Astrocyte (in vitro differentiated cells and primary cell): ENCODE data around the gene CAPZB. TPM values are rescaled to one million over a fixed set of nuclear protein-coding genes. Genes with fewer than 3 reads are reported as not detected.

Experiments used
- DNase-seq: peaks from one replicate; pipeline ENCODE4 v3.0.0-alpha.2; 2010; ENCODE audit warnings: low read depth
- FAIRE-seq: peaks from 2 replicates; lab custom pipeline; 2011; peaks lifted over from hg19 to GRCh38; lab: Jason Lieb, UNC
- H2AFZ ChIP-seq: 2 replicates; pipeline ENCODE4 v1.6.0; 2012; ENCODE audit warnings: low read depth, low read length, inconsistent platforms
- H3K27ac ChIP-seq: 2 replicates; pipeline ENCODE4 v1.5.1; 2011; ENCODE audit warnings: low read depth, low read length, inconsistent platforms
- H3K27me3 ChIP-seq: 2 replicates; pipeline ENCODE4 v1.6.0; 2011; ENCODE audit warnings: low read length, inconsistent platforms; ENCODE audit not compliant: insufficient read depth
- H3K36me3 ChIP-seq: 2 replicates; pipeline ENCODE4 v1.5.1; 2011; ENCODE audit warnings: low read length, inconsistent platforms; ENCODE audit not compliant: insufficient read depth
- H3K4me1 ChIP-seq: 2 replicates; pipeline ENCODE4 v1.5.1; 2011; ENCODE audit warnings: low read length, inconsistent platforms; ENCODE audit not compliant: insufficient read depth
- H3K4me2 ChIP-seq: 2 replicates; pipeline ENCODE4 v1.6.0; 2012; ENCODE audit warnings: low read length, inconsistent platforms
- H3K4me3 ChIP-seq: 2 replicates; pipeline ENCODE4 v1.5.1; 2011; ENCODE audit warnings: low read depth, mild to moderate bottlenecking, low read length, inconsistent platforms; ENCODE audit not compliant: insufficient read depth
- H3K79me2 ChIP-seq: 2 replicates; pipeline ENCODE4 v1.6.0; 2012; ENCODE audit warnings: mild to moderate bottlenecking, low read length, inconsistent platforms; ENCODE audit not compliant: insufficient read depth
- H3K9ac ChIP-seq: 2 replicates; pipeline ENCODE4 v1.6.0; 2012; ENCODE audit warnings: mild to moderate bottlenecking, low read length, inconsistent platforms
- H3K9me3 ChIP-seq: 2 replicates; pipeline ENCODE4 v1.5.1; 2012; ENCODE audit warnings: low read depth, mild to moderate bottlenecking, low read length, inconsistent platforms; ENCODE audit not compliant: insufficient read depth
- H4K20me1 ChIP-seq: 2 replicates; pipeline ENCODE4 v1.6.0; 2012; ENCODE audit warnings: low read length, inconsistent platforms; ENCODE audit not compliant: insufficient read depth
- H3K27ac Mint-ChIP-seq: one replicate; pipeline ENCODE4 v1.8.0; 2021; ENCODE audit warnings: mild to moderate bottlenecking, mixed read lengths; ENCODE audit not compliant: unreplicated experiment
- H3K27me3 Mint-ChIP-seq: one replicate; pipeline ENCODE4 v1.8.0; 2021; ENCODE audit warnings: low read depth, mixed read lengths; ENCODE audit not compliant: unreplicated experiment
- H3K36me3 Mint-ChIP-seq: one replicate; pipeline ENCODE4 v1.8.0; 2021; ENCODE audit warnings: low read depth, mixed read lengths; ENCODE audit not compliant: unreplicated experiment
- H3K4me1 Mint-ChIP-seq: one replicate; pipeline ENCODE4 v1.8.0; 2021; ENCODE audit warnings: low read depth, mixed read lengths; ENCODE audit not compliant: unreplicated experiment
- H3K4me3 Mint-ChIP-seq: one replicate; pipeline ENCODE4 v1.8.0; 2021; ENCODE audit warnings: mild to moderate bottlenecking, moderate library complexity, mixed read lengths; ENCODE audit not compliant: unreplicated experiment
- H3K9me3 Mint-ChIP-seq: one replicate; pipeline ENCODE4 v1.8.0; 2021; ENCODE audit warnings: mild to moderate bottlenecking, mixed read lengths; ENCODE audit not compliant: unreplicated experiment
- EZH2 ChIP-seq: IDR thresholded peaks from 2 replicates; pipeline ENCODE4 v1.6.1; 2012; ENCODE audit warnings: mild to moderate bottlenecking, low read length, inconsistent platforms; ENCODE audit not compliant: insufficient read depth
- total RNA-seq: library from RNA; stranded (reverse); gene quantifications from 2 replicates; pipeline ENCODE4 v1.2.1, GENCODE V29; 2021
- TF ChIP-seq, protein P1 (sequence below): IDR thresholded peaks from 2 replicates; pipeline ENCODE4 v1.5.1; 2011; ENCODE audit warnings: low read depth, mild to moderate bottlenecking, inconsistent platforms, low read length, moderate library complexity; ENCODE audit not compliant: insufficient read depth

Gene CAPZB
- total RNA-seq, 1 donor from 2014 or later: 458 TPM

DNA sequence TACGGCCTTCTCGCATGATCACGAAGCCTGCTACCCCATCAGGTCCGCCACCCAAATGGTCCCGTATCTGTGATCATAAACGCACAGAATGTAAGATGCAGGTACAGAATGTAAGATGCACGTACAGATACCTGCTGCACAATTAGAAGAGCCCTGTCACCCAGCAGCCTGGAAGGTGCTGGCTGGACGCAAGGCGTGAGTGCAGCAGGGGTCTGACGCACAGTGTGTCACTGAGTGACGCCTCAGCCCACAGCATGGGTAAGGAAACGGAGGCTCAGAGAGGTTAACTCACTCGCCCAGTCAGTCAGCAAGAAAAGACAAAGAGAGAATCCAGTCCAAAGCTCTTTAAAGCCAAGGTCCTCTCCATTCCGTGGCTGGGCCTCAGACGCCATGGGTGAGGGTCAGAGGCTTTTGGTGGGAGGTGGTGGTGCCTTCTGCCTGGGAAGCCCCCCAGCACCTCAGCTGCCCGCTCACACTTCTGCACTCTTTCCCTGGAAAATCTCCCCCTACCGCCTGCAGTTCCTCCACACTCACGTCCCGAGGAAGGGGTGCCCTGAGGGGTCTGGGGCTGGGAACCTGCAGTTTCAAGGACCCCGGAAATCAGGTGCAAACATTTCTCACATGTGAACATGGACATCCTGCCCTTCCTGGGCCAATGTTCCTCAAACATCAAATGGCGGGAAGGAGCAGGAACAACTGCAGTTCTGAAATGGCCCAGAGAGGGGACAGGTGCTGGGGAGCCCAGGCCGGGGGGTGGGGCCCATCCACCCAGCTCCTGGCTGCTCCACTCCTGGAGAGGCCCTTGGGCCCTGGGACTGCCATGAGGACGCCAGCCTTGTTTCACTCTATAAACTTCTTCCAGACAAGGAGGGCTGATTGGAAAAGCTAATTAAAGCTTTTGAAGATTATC is 113.9 kb downstream of the CAPZB start:
- H3K36me3 ChIP-seq: peaks cover 16% of the 10 kb centered on the region
- Mint-ChIP-seq H3K27me3 (no peaks in the 10 kb centered on the region), H3K4me1 (peaks cover 14% of the 10 kb centered on the region), H3K36me3 (peaks cover 17% of the 10 kb centered on the region), H3K27ac (no peak overlapping the region), H3K9me3 (peaks cover 4% of the 10 kb centered on the region), H3K4me3 (no peak overlapping the region)
- H3K79me2 ChIP-seq: peaks cover 83% of the 10 kb centered on the region
- no peak overlapping the region for H3K4me3 ChIP-seq
- no peak overlapping the region for H2AFZ ChIP-seq
- H4K20me1 ChIP-seq: peaks cover 100% of the 10 kb centered on the region
- H3K4me1 ChIP-seq: no peaks in the 10 kb centered on the region
- H3K9ac ChIP-seq: no peak overlapping the region
- TF ChIP-seq, protein P1, sequence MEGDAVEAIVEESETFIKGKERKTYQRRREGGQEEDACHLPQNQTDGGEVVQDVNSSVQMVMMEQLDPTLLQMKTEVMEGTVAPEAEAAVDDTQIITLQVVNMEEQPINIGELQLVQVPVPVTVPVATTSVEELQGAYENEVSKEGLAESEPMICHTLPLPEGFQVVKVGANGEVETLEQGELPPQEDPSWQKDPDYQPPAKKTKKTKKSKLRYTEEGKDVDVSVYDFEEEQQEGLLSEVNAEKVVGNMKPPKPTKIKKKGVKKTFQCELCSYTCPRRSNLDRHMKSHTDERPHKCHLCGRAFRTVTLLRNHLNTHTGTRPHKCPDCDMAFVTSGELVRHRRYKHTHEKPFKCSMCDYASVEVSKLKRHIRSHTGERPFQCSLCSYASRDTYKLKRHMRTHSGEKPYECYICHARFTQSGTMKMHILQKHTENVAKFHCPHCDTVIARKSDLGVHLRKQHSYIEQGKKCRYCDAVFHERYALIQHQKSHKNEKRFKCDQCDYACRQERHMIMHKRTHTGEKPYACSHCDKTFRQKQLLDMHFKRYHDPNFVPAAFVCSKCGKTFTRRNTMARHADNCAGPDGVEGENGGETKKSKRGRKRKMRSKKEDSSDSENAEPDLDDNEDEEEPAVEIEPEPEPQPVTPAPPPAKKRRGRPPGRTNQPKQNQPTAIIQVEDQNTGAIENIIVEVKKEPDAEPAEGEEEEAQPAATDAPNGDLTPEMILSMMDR: no peak
- no peak for TF ChIP-seq EZH2
- no peaks in the 10 kb centered on the region for H3K9me3 ChIP-seq
- no peak overlapping the region for H3K27ac ChIP-seq
- no peaks in the 10 kb centered on the region for H3K27me3 ChIP-seq
- DNase-seq (no peak), FAIRE-seq (no peak)
- no peak overlapping the region for H3K4me2 ChIP-seq

DNA sequence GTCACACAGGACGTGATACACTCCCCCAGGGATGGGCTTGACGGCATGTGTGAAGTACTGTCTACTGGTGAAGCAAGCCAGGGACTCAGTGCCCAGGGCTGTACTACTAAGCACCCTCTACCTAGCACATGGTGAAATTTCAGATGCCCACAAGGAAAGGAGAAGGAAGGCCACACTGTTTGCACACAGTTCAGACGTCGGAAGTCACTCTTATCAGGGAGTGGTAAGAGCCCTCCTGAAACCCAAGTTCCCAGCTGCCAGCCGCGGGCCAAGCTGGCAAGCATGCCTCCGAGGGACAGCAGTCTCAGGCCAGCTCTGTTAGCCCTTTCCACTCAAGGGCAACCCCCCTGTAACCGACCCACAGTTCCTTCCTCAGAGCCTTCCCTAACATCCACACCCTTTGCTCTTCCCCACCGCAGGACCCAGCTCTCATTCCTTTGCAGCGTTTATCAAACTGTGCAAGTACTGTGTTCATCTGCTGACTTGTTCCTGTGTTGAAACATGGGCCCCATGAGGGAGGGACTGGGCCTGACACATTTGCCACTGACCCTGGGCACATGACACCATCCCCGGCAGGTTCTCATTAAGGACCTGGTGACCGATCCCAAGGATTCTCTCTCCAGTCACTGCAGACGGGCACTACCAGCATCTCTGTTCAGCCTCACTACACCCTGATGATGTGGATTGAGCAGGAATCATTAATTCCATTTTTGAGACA is 114.7 kb downstream of the CAPZB start:
- Histone ChIP-seq H3K27me3 (no peaks in the 10 kb centered on the region), H3K9me3 (no peaks in the 10 kb centered on the region), H2AFZ (no peak overlapping the region), H3K4me1 (no peaks in the 10 kb centered on the region), H4K20me1 (peaks cover 99% of the 10 kb centered on the region), H3K36me3 (peaks cover 10% of the 10 kb centered on the region), H3K4me2 (no peak overlapping the region), H3K27ac (no peak overlapping the region), H3K79me2 (peaks cover 79% of the 10 kb centered on the region), H3K9ac (no peak overlapping the region), H3K4me3 (no peak overlapping the region)
- peaks cover 14% of the 10 kb centered on the region for H3K36me3 Mint-ChIP-seq
- no peaks in the 10 kb centered on the region for H3K9me3 Mint-ChIP-seq
- no peak for DNase-seq
- peak overlapping the region; percentile 68 for H3K4me3 Mint-ChIP-seq
- TF ChIP-seq, protein P1: no peak
- no peak for TF ChIP-seq EZH2
- H3K27ac Mint-ChIP-seq: peak overlapping the region; percentile 19
- no peaks in the 10 kb centered on the region for H3K27me3 Mint-ChIP-seq
- peaks cover 14% of the 10 kb centered on the region for H3K4me1 Mint-ChIP-seq
- FAIRE-seq: no peak
